H1 (cell line): ENCODE measurements around the gene ZNHIT3. TPM values are rescaled to one million over a fixed set of nuclear protein-coding genes. Genes with fewer than 3 reads are reported as not detected.

Experiments
- CTCF ChIA-PET: fragments of 300-600 bp; sonication (Branson Sonifier 250); formaldehyde crosslinking; loops from one replicate; lab custom pipeline; 2021; ENCODE audit not compliant: partially characterized antibody; lab: Charles Lee
- POLR2A ChIA-PET: fragments of 300-600 bp; sonication (Branson Sonifier 250); formaldehyde crosslinking; loops from one replicate; lab custom pipeline; 2021; ENCODE audit warnings: inconsistent platforms; ENCODE audit not compliant: partially characterized antibody; lab: Charles Lee
- DNase-seq, 2 experiments: peaks; one replicate each; pipeline versions ENCODE4 v3.0.0 to v3.0.0-alpha.2; 2010 to 2022; ENCODE audit warnings: low spot score in 2 of 2, low read depth in 1 of 2, mixed read lengths in 1 of 2
- FAIRE-seq: peaks from 2 replicates; lab custom pipeline; 2011; peaks lifted over from hg19 to GRCh38; lab: Jason Lieb, UNC
- H2AFZ ChIP-seq: 2 replicates; pipeline ENCODE4 v1.8.1; 2012; ENCODE audit warnings: low read length, inconsistent platforms
- H2AK5ac ChIP-seq: 2 replicates; pipeline ENCODE4 v1.6.1; 2013; ENCODE audit warnings: low read depth, low read length
- H2BK120ac ChIP-seq: replicated peaks from 2 replicates; pipeline ENCODE3; 2013; ENCODE audit warnings: low read depth, low read length, inconsistent platforms
- H2BK12ac ChIP-seq: 2 replicates; pipeline ENCODE4 v1.6.1; 2013; ENCODE audit warnings: low read depth, low read length
- H2BK15ac ChIP-seq: 2 replicates; pipeline ENCODE4 v1.6.1; 2013; ENCODE audit warnings: low read length
- H2BK20ac ChIP-seq: 2 replicates; pipeline ENCODE4 v1.6.1; 2013; ENCODE audit warnings: low read length
- H2BK5ac ChIP-seq: 2 replicates; pipeline ENCODE4 v1.6.1; 2013; ENCODE audit warnings: low read depth, low read length
- H3K14ac ChIP-seq: 2 replicates; pipeline ENCODE4 v1.6.1; 2013; ENCODE audit warnings: inconsistent platforms; ENCODE audit not compliant: insufficient read length
- H3K18ac ChIP-seq: 2 replicates; pipeline ENCODE4 v1.6.1; 2013; ENCODE audit warnings: low read length; ENCODE audit errors: extremely low read depth
- H3K23ac ChIP-seq: 2 replicates; pipeline ENCODE4 v1.6.1; 2013; ENCODE audit warnings: inconsistent platforms; ENCODE audit not compliant: insufficient read length
- H3K23me2 ChIP-seq: 2 replicates; pipeline ENCODE4 v1.6.1; 2013; ENCODE audit warnings: low read depth, low read length
- H3K27ac ChIP-seq: 2 replicates; pipeline ENCODE4 v1.6.1; 2011; ENCODE audit warnings: low read depth, low read length, inconsistent platforms
- H3K27me3 ChIP-seq, 4 experiments: replicated peaks in 1 of 4; 1 replicate in 1 of 4; 2 replicates in 3 of 4; pipeline versions ENCODE4 v1.6.1 to v1.8.1; 2011 to 2013; ENCODE audit warnings: low read length in 3 of 4, mild to moderate bottlenecking in 3 of 4, inconsistent platforms in 2 of 4, mixed read lengths in 2 of 4, moderate library complexity in 1 of 4; ENCODE audit not compliant: control insufficient read depth in 3 of 4, insufficient read depth in 3 of 4; ENCODE audit errors: extremely low read depth in 1 of 4
- H3K36me3 ChIP-seq, 4 experiments: 2 replicates each; pipeline versions ENCODE4 v1.6.1 to v1.8.1; 2011 to 2013; ENCODE audit warnings: mild to moderate bottlenecking in 4 of 4, low read length in 3 of 4, moderate library complexity in 2 of 4, control low read depth in 1 of 4, inconsistent platforms in 1 of 4; ENCODE audit not compliant: insufficient read depth in 4 of 4, control insufficient read depth in 2 of 4
- H3K4ac ChIP-seq: replicated peaks from 2 replicates; pipeline ENCODE3; 2013; ENCODE audit warnings: low read length, low read depth, mixed read lengths, inconsistent platforms; ENCODE audit not compliant: insufficient read length
- H3K4me1 ChIP-seq, 4 experiments: replicated peaks in 1 of 4; 1 replicate in 1 of 4; 2 replicates in 3 of 4; pipeline versions ENCODE4 v1.6.1 to v1.8.1; 2011 to 2013; ENCODE audit warnings: low read length in 3 of 4, inconsistent platforms in 2 of 4, mixed read lengths in 1 of 4; ENCODE audit not compliant: insufficient read depth in 4 of 4, control insufficient read depth in 3 of 4
- H3K4me2 ChIP-seq, 2 experiments: 2 replicates each; pipeline versions ENCODE4 v1.6.1 to v1.8.1; 2011 to 2013; ENCODE audit warnings: low read depth in 2 of 2, low read length in 2 of 2, control low read depth in 1 of 2, inconsistent platforms in 1 of 2, mild to moderate bottlenecking in 1 of 2; ENCODE audit not compliant: insufficient read depth in 1 of 2
- H3K4me3 ChIP-seq, 4 experiments: fragments of 200-600, 300-600 bp in 1 of 4; sonication (generic), shearing (Covaris generic), sonication (Bioruptor Twin) in 1 of 4; 2 replicates each; pipeline versions ENCODE4 v1.5.1 to v1.8.1; 2011 to 2016; ENCODE audit warnings: low read length in 4 of 4, low read depth in 3 of 4, control low read depth in 2 of 4, inconsistent platforms in 2 of 4, mild to moderate bottlenecking in 2 of 4, mixed read lengths in 1 of 4, moderate library complexity in 1 of 4; ENCODE audit not compliant: insufficient read depth in 2 of 4; ENCODE audit errors: extremely low read depth in 1 of 4
- H3K56ac ChIP-seq: replicated peaks from 2 replicates; pipeline ENCODE3; 2013; ENCODE audit warnings: low read depth, mild to moderate bottlenecking, mixed read lengths, low read length, inconsistent platforms; ENCODE audit not compliant: insufficient read length
- H3K79me1 ChIP-seq: 2 replicates; pipeline ENCODE4 v1.6.1; 2013; ENCODE audit warnings: low read depth, low read length, control low read depth
- H3K79me2 ChIP-seq, 2 experiments: 2 replicates each; pipeline versions ENCODE4 v1.6.1 to v1.8.1; 2012 to 2013; ENCODE audit warnings: low read length in 2 of 2, mild to moderate bottlenecking in 2 of 2, inconsistent platforms in 1 of 2; ENCODE audit not compliant: insufficient read depth in 2 of 2, control insufficient read depth in 1 of 2
- H3K9ac ChIP-seq, 4 experiments: replicated peaks in 1 of 4; 1 replicate in 1 of 4; 2 replicates in 3 of 4; pipeline versions ENCODE4 v1.6.1 to v1.8.1; 2011 to 2013; ENCODE audit warnings: low read depth in 3 of 4, low read length in 3 of 4, control low read depth in 2 of 4, mild to moderate bottlenecking in 2 of 4, moderate library complexity in 2 of 4, inconsistent platforms in 1 of 4; ENCODE audit errors: extremely low read depth in 1 of 4
- H3K9me3 ChIP-seq, 2 experiments: 2 replicates each; pipeline versions ENCODE4 v1.6.1 to v1.8.1; 2012 to 2013; ENCODE audit warnings: mild to moderate bottlenecking in 2 of 2, moderate library complexity in 2 of 2, control low read depth in 1 of 2, inconsistent platforms in 1 of 2, low read depth in 1 of 2, low read length in 1 of 2, mixed read lengths in 1 of 2; ENCODE audit not compliant: insufficient read depth in 2 of 2
- H4K20me1 ChIP-seq, 2 experiments: replicated peaks in 1 of 2; 2 replicates each; pipeline versions ENCODE3 to v1.8.1; 2011 to 2013; ENCODE audit warnings: inconsistent platforms in 2 of 2, low read length in 2 of 2, mild to moderate bottlenecking in 1 of 2; ENCODE audit not compliant: insufficient read depth in 2 of 2, control insufficient read depth in 1 of 2
- H4K5ac ChIP-seq: 2 replicates; pipeline ENCODE4 v1.6.1; 2013; ENCODE audit warnings: low read length, low read depth, mixed read lengths, inconsistent platforms; ENCODE audit not compliant: insufficient read length
- H4K8ac ChIP-seq: 2 replicates; pipeline ENCODE4 v1.8.0; 2013; ENCODE audit warnings: mild to moderate bottlenecking, moderate library complexity, low read length, inconsistent platforms; ENCODE audit not compliant: insufficient read depth; ENCODE audit errors: extremely low read depth
- H4K91ac ChIP-seq: replicated peaks from 2 replicates; pipeline ENCODE3; 2013; ENCODE audit warnings: low read length, mixed read lengths, inconsistent platforms; ENCODE audit not compliant: insufficient read length
- CBX5 ChIP-seq: fragments of 300-800, 300-1000 bp; sonication (generic); IDR thresholded peaks from 2 replicates; pipeline ENCODE4 v1.7.1; 2016; ENCODE audit warnings: antibody characterized with exemption, low read length, low read depth
- CBX8 ChIP-seq: fragments of 300-800, 300-1000 bp; sonication (generic); IDR thresholded peaks from 2 replicates; pipeline ENCODE4 v1.7.1; 2016; ENCODE audit warnings: low read depth, low read length, borderline replicate concordance
- JUN ChIP-seq: IDR thresholded peaks from 2 replicates; pipeline ENCODE4 v1.6.1; 2011; ENCODE audit warnings: low read depth, mild to moderate bottlenecking, improper control_type of control experiment, low read length
- POLR2AphosphoS5 ChIP-seq: IDR thresholded peaks from 2 replicates; pipeline ENCODE4 v1.6.1; 2011; ENCODE audit warnings: low read depth, low read length
- SIX5 ChIP-seq: IDR thresholded peaks from 2 replicates; pipeline ENCODE4 v1.6.1; 2011; ENCODE audit warnings: mild to moderate bottlenecking, low read depth, low read length
- WGBS, 2 experiments: shearing (Covaris generic) in 1 of 2; methylation state at CpG; one replicate each; pipeline versions ENCODE4 v1.1.6 to v1.1.7; 2013 to 2015; ENCODE audit warnings: low lambda C conversion rate in 2 of 2, mixed read lengths in 2 of 2, inconsistent platforms in 1 of 2, low coverage in 1 of 2, missing lambda C conversion rate in 1 of 2; ENCODE audit not compliant: insufficient replicate concordance in 2 of 2, insufficient coverage in 1 of 2, insufficient read length in 1 of 2; ENCODE audit errors: extremely low coverage in 1 of 2, missing lambda C conversion rate in 1 of 2; 5-methylcytosine and 5-hydroxymethylcytosine counted together
- polyA plus RNA-seq, 7 experiments: library from polyadenylated mRNA; depleted of rRNA in 3 of 7; stranded (reverse) in 5 of 7; unstranded in 2 of 7; fragments of >200 nt in 5 of 7; fragments of 200-250 nt in 2 of 7; gene quantifications; 1 replicate in 5 of 7; 2 replicates in 1 of 7; 4 replicates in 1 of 7; pipeline versions ENCODE4 v1.2.1 to v1.2.3, GENCODE V29; 2011 to 2013; ENCODE audit warnings: missing spikeins in 2 of 7, mixed read lengths in 2 of 7
- total RNA-seq: library from RNA; stranded (reverse); fragmentation: NEBNext Ultra II Directional; extraction: Animal tissue kit (Norgen Biotek cat#: 25700); gene quantifications from 2 replicates; pipeline ENCODE4 v1.2.1, GENCODE V29; 2021

The ZNHIT3 gene
- total and polyA plus RNA-seq, 2 of the 8 experiments (the other 6 are each of a cell fraction or from before 2014, with no cell fraction given): 59.1 to 147 TPM

- H3K4me3 ChIP-seq: no peak overlapping the region
- no peak for DNase-seq
- peaks cover 8 to 13% of the 10 kb centered on the region in 2 experiments for H4K20me1 ChIP-seq
- no peaks in the 10 kb centered on the region for H3K79me2 ChIP-seq
- no peak overlapping the region for H3K56ac ChIP-seq
- WGBS, 2 experiments: 89% methylated on average over 6 of the region's 6 CpGs; no CpG with 5 or more reads in 1 of the 2 experiments
- H3K9ac ChIP-seq: no peak overlapping the region
- H4K8ac ChIP-seq: no peak overlapping the region
- no peak overlapping the region for H2BK5ac ChIP-seq
- H3K79me1 ChIP-seq: no peaks in the 10 kb centered on the region
- ChIA-PET POLR2A (interaction anchor here (1.8 to 12.5 kb wide), 3 partner anchors 8 to 32 kb away, joined by 7 to 205 read pairs (median 9); partner anchors contain the start of gene MYO19), CTCF (no interaction called here)
- H3K14ac ChIP-seq: no peak overlapping the region
- H2AK5ac ChIP-seq: no peak overlapping the region
- H3K4ac ChIP-seq: no peak overlapping the region
- no peak overlapping the region for H3K27ac ChIP-seq
- no peaks in the 10 kb centered on the region for H3K9me3 ChIP-seq
- FAIRE-seq: no peak
- no peaks in the 10 kb centered on the region for H3K4me1 ChIP-seq
- no peak overlapping the region for H2BK12ac ChIP-seq
- no peak overlapping the region for H2BK15ac ChIP-seq
- no peak overlapping the region for H3K4me2 ChIP-seq
- peaks cover 48 to 90% (median 72%) of the 10 kb centered on the region in 4 experiments for H3K36me3 ChIP-seq
- 0 out of 2 replicates have a peak, but pooled peaks cover 3% of the 10 kb centered on the region for H3K23me2 ChIP-seq
- H2AFZ ChIP-seq: no peak overlapping the region
- no peak overlapping the region for H4K5ac ChIP-seq
- no peak overlapping the region for H2BK20ac ChIP-seq
- H3K18ac ChIP-seq: no peak overlapping the region
- H2BK120ac ChIP-seq: no peak overlapping the region
- no peaks in the 10 kb centered on the region for H3K27me3 ChIP-seq
- H3K23ac ChIP-seq: no peak overlapping the region
- no peak overlapping the region for H4K91ac ChIP-seq
- TF ChIP-seq JUN (no peak), CBX8 (no peak), CBX5 (no peak), POLR2AphosphoS5 (no peak), SIX5 (no peak)
Measured at GRCh38 chr17:36501963-36502362, 15.5 kb downstream of the ZNHIT3 start.
